Measurements from ENCODE around the gene ZBTB43.
"Not testable (repeated sequence)": the region's sequence is repeated elsewhere in the genome, so short reads cannot be mapped to it uniquely, and the experiment has no call there.

- not testable (repeated sequence) for TF ChIP-seq CTCF (conservative IDR thresholded peaks at IDR 0.05; ENCODE audit: low read length); EZH2phosphoT487 (IDR thresholded peaks at IDR 0.05; ENCODE audit: borderline replicate concordance)
Measured at GRCh38 chr9:126817615-126818014, 12.8 kb downstream of the ZBTB43 start.
